NB4 (cell line): Measurements from ENCODE around the gene SLCO2B1.

Source experiments
- MYC ChIP-seq: IDR thresholded peaks from 2 replicates; pipeline ENCODE4 v1.6.1; 2011; ENCODE audit warnings: low read depth, low read length
- POLR2A ChIP-seq: IDR thresholded peaks from 2 replicates; pipeline ENCODE4 v1.6.1; 2011; ENCODE audit warnings: mild to moderate bottlenecking; ENCODE audit not compliant: insufficient read length; ENCODE audit errors: extremely low read depth
- TF ChIP-seq, protein P1 (sequence below): IDR thresholded peaks from one replicate; pipeline ENCODE4 v1.5.1; 2012; ENCODE audit warnings: low read depth, low read length
- TF ChIP-seq, protein P2 (sequence below): IDR thresholded peaks from 2 replicates; pipeline ENCODE4 v1.6.1; 2011; ENCODE audit warnings: low read depth, low read length

DNA sequence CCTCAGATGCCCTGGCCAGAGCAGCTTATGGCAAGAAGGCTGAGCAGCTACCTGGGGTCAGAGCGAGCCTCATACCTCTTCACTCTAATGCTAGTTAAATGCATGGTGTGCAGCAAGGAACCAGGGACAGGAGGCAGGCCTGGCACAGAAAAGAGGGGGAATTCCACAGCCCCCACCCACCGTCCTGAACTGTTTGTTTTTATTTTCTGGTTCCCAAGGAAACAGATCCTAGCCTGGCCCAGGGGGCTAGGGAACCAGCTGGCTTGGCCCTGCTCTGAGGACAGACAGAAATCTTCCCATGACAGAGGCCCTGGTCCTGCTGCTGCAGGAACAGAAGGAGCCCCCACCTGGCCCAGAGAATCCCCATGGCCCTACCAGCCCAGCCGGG lies 40.4 kb downstream of the SLCO2B1 start:
- TF ChIP-seq, protein P1, sequence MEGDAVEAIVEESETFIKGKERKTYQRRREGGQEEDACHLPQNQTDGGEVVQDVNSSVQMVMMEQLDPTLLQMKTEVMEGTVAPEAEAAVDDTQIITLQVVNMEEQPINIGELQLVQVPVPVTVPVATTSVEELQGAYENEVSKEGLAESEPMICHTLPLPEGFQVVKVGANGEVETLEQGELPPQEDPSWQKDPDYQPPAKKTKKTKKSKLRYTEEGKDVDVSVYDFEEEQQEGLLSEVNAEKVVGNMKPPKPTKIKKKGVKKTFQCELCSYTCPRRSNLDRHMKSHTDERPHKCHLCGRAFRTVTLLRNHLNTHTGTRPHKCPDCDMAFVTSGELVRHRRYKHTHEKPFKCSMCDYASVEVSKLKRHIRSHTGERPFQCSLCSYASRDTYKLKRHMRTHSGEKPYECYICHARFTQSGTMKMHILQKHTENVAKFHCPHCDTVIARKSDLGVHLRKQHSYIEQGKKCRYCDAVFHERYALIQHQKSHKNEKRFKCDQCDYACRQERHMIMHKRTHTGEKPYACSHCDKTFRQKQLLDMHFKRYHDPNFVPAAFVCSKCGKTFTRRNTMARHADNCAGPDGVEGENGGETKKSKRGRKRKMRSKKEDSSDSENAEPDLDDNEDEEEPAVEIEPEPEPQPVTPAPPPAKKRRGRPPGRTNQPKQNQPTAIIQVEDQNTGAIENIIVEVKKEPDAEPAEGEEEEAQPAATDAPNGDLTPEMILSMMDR: no peak
- no peak for TF ChIP-seq POLR2A
- TF ChIP-seq, protein P2, sequence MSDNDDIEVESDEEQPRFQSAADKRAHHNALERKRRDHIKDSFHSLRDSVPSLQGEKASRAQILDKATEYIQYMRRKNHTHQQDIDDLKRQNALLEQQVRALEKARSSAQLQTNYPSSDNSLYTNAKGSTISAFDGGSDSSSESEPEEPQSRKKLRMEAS: no peak
- TF ChIP-seq MYC: no peak
